HepG2 (cell line): ENCODE measurements around the gene ENO2. TPM values are rescaled to one million over a fixed set of nuclear protein-coding genes. Genes with fewer than 3 reads are reported as not detected.

Experiments
- MEIS2 ChIP-seq: sonication (generic); formaldehyde crosslinking; IDR thresholded peaks from 2 replicates; pipeline ENCODE4 v1.9.0; 2021; ENCODE audit warnings: mild to moderate bottlenecking, missing genetic modification reagents
- MTA1 ChIP-seq: sonication (generic); formaldehyde crosslinking; IDR thresholded peaks from 2 replicates; pipeline ENCODE4 v1.4.0; 2020; ENCODE audit warnings: missing genetic modification reagents, mild to moderate bottlenecking, borderline replicate concordance
- MTA3 ChIP-seq: sonication (generic); formaldehyde crosslinking; IDR thresholded peaks from 2 replicates; pipeline ENCODE4 v1.4.0; 2020; ENCODE audit warnings: missing genetic modification reagents
- ZNF431 ChIP-seq: sonication (generic); formaldehyde crosslinking; IDR thresholded peaks from 2 replicates; pipeline ENCODE4 v1.9.0; 2022; ENCODE audit warnings: missing genetic modification reagents, low read depth, mild to moderate bottlenecking, borderline replicate concordance
- ZNF660 ChIP-seq: sonication (generic); formaldehyde crosslinking; IDR thresholded peaks from 2 replicates; pipeline ENCODE4 v1.5.1; 2020; ENCODE audit warnings: mild to moderate bottlenecking, low read depth, missing genetic modification reagents, borderline replicate concordance
- polyA plus RNA-seq, 8 experiments: library from polyadenylated mRNA; depleted of rRNA in 3 of 8; stranded (reverse) in 7 of 8; unstranded in 1 of 8; fragments of >200 nt; fragmentation: Illumina TruSeq in 4 of 8; extraction: Trizol in 4 of 8; gene quantifications; 2 replicates each; pipeline versions ENCODE4 v1.2.1 to v1.2.3, GENCODE V29; 2011 to 2016; ENCODE audit warnings: low read depth in 4 of 8, missing spikeins in 1 of 8, mixed read lengths in 1 of 8; ENCODE audit not compliant: insufficient read depth in 1 of 8
- total RNA-seq, 5 experiments: library from RNA; depleted of rRNA; stranded (reverse); fragments of >200 nt; fragmentation: Illumina TruSeq; extraction: Trizol; gene quantifications; 2 replicates each; pipeline ENCODE4 v1.2.3, GENCODE V29; 2016; ENCODE audit warnings: low read depth in 1 of 5
- TF ChIP-seq, protein P1 (sequence below): sonication (generic); formaldehyde crosslinking; IDR thresholded peaks from 2 replicates; pipeline ENCODE4 v1.4.0; 2020; ENCODE audit warnings: missing genetic modification reagents, borderline replicate concordance
- TF ChIP-seq, protein P2 (sequence below): sonication (generic); formaldehyde crosslinking; IDR thresholded peaks from 2 replicates; pipeline ENCODE4 v1.4.0; 2020; ENCODE audit warnings: missing genetic modification reagents
- TF ChIP-seq, protein P3 (sequence below), 2 experiments: fragments of 450-650 bp in 1 of 2; sonication (generic) in 1 of 2; formaldehyde crosslinking in 1 of 2; IDR thresholded peaks; 2 replicates each; pipeline versions ENCODE4 v1.6.1 to v1.8.0; 2016 to 2022; ENCODE audit warnings: antibody characterized with exemption in 1 of 2, mild to moderate bottlenecking in 1 of 2, missing genetic modification reagents in 1 of 2

Gene ENO2
- total and polyA plus RNA-seq, 2 of the 13 experiments (the other 11 are each of a cell fraction or from before 2014, with no cell fraction given), result 19.3 to 136 TPM

DNA sequence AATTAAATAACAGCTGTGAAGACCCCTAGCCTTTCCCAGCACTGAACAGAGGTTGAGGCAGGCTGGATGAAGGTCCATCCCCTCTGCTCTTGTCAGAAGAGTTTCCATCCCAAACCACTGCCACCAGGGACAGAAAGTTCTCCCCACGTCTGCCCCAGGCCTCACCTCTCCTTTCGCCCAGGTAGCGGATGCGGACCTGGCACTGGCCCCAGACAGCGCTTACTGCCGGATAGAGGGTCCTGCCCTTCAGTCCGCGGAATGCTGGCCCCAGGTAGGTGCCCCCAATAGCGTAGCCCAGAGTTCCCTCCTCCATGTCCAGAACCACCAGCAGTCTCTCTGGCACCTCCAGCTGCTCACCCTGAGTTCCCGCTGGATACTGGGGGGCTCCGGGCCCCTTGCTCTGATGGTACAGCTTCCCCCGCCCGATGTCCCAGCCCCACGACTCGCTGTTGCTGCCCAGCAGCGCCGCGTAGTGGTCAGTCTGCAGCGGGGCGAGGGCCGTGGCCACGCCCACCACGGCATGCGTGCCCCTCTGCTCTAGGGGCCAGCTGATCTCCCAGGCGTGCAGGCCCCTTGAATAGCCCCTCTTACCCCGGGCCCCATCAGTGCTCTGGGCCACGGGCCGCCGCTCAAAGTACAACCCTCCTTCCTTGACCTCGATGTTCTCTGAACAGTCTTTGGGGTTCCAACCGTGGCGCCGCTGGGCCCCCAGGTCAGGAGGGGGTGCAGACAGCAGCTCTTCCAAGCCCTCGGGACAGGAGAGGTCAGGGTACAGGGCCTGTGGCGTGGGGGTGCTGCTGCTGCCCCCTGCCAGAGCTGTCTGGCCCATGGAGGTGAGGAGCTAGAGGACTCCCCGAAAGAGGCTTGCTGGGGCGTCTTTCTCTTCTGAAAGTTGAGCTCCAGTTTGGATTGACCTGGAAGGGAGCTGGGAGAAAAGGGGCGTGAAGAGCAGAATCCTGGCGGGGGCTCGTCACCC is 42.0 kb upstream of the ENO2 start (continued):
- TF ChIP-seq, protein P1, sequence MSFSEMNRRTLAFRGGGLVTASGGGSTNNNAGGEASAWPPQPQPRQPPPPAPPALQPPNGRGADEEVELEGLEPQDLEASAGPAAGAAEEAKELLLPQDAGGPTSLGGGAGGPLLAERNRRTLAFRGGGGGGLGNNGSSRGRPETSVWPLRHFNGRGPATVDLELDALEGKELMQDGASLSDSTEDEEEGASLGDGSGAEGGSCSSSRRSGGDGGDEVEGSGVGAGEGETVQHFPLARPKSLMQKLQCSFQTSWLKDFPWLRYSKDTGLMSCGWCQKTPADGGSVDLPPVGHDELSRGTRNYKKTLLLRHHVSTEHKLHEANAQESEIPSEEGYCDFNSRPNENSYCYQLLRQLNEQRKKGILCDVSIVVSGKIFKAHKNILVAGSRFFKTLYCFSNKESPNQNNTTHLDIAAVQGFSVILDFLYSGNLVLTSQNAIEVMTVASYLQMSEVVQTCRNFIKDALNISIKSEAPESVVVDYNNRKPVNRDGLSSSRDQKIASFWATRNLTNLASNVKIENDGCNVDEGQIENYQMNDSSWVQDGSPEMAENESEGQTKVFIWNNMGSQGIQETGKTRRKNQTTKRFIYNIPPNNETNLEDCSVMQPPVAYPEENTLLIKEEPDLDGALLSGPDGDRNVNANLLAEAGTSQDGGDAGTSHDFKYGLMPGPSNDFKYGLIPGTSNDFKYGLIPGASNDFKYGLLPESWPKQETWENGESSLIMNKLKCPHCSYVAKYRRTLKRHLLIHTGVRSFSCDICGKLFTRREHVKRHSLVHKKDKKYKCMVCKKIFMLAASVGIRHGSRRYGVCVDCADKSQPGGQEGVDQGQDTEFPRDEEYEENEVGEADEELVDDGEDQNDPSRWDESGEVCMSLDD, result peak; percentile 76; the same call in 1 of the 2 replicates
- TF ChIP-seq ZNF660, result no peak
- peak; percentile 47; the same call in 1 of the 2 replicates for TF ChIP-seq MTA1
- TF ChIP-seq MEIS2 (CRISPR knock-in tag), result no peak; the same call in 1 of the 2 replicates
- TF ChIP-seq ZNF431 (CRISPR knock-in tag), result no peak
- TF ChIP-seq, protein P2, sequence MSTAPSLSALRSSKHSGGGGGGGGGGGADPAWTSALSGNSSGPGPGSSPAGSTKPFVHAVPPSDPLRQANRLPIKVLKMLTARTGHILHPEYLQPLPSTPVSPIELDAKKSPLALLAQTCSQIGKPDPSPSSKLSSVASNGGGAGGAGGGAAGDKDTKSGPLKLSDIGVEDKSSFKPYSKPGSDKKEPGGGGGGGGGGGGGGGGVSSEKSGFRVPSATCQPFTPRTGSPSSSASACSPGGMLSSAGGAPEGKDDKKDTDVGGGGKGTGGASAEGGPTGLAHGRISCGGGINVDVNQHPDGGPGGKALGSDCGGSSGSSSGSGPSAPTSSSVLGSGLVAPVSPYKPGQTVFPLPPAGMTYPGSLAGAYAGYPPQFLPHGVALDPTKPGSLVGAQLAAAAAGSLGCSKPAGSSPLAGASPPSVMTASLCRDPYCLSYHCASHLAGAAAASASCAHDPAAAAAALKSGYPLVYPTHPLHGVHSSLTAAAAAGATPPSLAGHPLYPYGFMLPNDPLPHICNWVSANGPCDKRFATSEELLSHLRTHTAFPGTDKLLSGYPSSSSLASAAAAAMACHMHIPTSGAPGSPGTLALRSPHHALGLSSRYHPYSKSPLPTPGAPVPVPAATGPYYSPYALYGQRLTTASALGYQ, result peak; percentile 42; the same call in 1 of the 2 replicates
- TF ChIP-seq MTA3 (CRISPR knock-in tag), result no peak
- TF ChIP-seq, protein P3, sequence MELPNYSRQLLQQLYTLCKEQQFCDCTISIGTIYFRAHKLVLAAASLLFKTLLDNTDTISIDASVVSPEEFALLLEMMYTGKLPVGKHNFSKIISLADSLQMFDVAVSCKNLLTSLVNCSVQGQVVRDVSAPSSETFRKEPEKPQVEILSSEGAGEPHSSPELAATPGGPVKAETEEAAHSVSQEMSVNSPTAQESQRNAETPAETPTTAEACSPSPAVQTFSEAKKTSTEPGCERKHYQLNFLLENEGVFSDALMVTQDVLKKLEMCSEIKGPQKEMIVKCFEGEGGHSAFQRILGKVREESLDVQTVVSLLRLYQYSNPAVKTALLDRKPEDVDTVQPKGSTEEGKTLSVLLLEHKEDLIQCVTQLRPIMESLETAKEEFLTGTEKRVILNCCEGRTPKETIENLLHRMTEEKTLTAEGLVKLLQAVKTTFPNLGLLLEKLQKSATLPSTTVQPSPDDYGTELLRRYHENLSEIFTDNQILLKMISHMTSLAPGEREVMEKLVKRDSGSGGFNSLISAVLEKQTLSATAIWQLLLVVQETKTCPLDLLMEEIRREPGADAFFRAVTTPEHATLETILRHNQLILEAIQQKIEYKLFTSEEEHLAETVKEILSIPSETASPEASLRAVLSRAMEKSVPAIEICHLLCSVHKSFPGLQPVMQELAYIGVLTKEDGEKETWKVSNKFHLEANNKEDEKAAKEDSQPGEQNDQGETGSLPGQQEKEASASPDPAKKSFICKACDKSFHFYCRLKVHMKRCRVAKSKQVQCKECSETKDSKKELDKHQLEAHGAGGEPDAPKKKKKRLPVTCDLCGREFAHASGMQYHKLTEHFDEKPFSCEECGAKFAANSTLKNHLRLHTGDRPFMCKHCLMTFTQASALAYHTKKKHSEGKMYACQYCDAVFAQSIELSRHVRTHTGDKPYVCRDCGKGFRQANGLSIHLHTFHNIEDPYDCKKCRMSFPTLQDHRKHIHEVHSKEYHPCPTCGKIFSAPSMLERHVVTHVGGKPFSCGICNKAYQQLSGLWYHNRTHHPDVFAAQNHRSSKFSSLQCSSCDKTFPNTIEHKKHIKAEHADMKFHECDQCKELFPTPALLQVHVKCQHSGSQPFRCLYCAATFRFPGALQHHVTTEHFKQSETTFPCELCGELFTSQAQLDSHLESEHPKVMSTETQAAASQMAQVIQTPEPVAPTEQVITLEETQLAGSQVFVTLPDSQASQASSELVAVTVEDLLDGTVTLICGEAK (IDR thresholded peaks at IDR 0.05), result no peak
- TF ChIP-seq, protein P3 (CRISPR knock-in tag; IDR thresholded peaks at IDR 0.05), result peak; percentile 45; the same call in 1 of the 2 replicates
